ENCODE data around the gene CCDC27.

- no peak for TF ChIP-seq POLR2A (IDR thresholded peaks at IDR 0.05; ENCODE audit: low read length)
- TF ChIP-seq GATA1 (IDR thresholded peaks at IDR 0.05; ENCODE audit: low read depth, low read length), result no peak
Observed at GRCh38 chr1:3711381-3711779, 40.9 kb upstream of the CCDC27 start.
